ENCODE results near the gene AFAP1L1.

AFAP1L1 gene

GRCh38 chr5:149317281-149318048, 45.8 kb downstream of the AFAP1L1 start:
- H3K27ac ChIP-seq = no peak overlapping the region

GRCh38 chr5:149319174-149319573, 47.5 kb downstream of the AFAP1L1 start:
- no peak for TF ChIP-seq ZFX (IDR thresholded peaks at IDR 0.05; ENCODE audit: borderline replicate concordance)
- TF ChIP-seq, protein P1, sequence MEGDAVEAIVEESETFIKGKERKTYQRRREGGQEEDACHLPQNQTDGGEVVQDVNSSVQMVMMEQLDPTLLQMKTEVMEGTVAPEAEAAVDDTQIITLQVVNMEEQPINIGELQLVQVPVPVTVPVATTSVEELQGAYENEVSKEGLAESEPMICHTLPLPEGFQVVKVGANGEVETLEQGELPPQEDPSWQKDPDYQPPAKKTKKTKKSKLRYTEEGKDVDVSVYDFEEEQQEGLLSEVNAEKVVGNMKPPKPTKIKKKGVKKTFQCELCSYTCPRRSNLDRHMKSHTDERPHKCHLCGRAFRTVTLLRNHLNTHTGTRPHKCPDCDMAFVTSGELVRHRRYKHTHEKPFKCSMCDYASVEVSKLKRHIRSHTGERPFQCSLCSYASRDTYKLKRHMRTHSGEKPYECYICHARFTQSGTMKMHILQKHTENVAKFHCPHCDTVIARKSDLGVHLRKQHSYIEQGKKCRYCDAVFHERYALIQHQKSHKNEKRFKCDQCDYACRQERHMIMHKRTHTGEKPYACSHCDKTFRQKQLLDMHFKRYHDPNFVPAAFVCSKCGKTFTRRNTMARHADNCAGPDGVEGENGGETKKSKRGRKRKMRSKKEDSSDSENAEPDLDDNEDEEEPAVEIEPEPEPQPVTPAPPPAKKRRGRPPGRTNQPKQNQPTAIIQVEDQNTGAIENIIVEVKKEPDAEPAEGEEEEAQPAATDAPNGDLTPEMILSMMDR (IDR thresholded peaks at IDR 0.05) = no peak
- no peak overlapping the region for H3K27ac ChIP-seq

More at GRCh38 chr5:149317281-149318048, 45.8 kb downstream of the AFAP1L1 start:
- TF ChIP-seq, protein P1 (IDR thresholded peaks at IDR 0.05) = peak; percentile 81
- no peak for TF ChIP-seq ZFX (IDR thresholded peaks at IDR 0.05; ENCODE audit: borderline replicate concordance)

DNA sequence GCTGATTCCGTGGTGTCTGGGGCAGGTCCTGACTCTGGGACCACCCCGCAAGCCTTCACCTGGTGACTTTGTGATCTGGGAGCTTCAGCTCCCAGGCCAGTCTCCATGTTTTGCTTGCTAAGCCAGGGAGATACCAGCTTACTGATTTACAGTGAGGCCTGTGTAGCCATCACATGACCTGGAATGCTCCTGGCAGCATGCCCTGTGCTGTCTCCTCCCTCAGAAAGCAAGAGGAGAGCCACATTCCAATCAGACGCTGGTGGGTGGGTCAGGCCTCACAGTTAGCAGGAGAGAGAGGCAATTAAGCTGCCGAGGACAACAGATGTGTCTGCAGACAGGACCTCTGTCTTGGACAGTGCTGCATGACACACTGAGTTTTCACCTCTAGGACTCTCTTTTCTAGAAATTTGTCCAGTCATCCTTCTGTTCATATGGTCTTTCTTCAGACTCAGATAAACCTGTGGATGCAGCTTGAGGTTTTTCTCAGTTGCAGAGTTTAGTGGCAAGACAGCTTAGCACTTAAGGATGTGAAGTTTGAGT, 49.2 kb downstream of the AFAP1L1 start:
- peak overlapping the region; percentile 72 for H3K27ac ChIP-seq

GRCh38 chr5:149322518-149322917, 50.9 kb downstream of the AFAP1L1 start:
- no peak overlapping the region for H3K27ac ChIP-seq
- TF ChIP-seq ZFX (IDR thresholded peaks at IDR 0.05; ENCODE audit: borderline replicate concordance) = no peak
- TF ChIP-seq, protein P1 (IDR thresholded peaks at IDR 0.05) = no peak

More for the DNA sequence above, 49.2 kb downstream of the AFAP1L1 start:
- TF ChIP-seq, protein P1 (IDR thresholded peaks at IDR 0.05) = no peak
- TF ChIP-seq ZFX (IDR thresholded peaks at IDR 0.05; ENCODE audit: borderline replicate concordance) = no peak

DNA sequence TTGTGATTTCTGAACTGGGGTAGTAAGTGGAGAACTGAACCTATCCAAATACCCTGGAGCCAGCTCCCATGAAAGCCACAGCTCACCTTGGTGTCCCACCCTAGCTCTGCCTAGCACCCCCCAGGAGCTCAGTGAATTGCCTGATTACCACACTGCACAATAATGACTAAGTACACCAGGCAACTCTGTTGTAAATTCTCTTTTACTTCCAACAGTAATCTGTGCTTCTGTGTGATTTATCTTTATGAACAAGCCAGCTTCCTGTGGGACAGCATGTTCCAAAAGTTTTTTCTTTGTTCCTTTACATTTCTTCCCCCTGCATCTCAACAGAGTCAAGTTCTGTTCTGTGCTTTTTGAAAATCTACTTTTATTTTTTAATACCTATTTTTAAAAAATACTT, 51.6 kb downstream of the AFAP1L1 start:
- no peak for TF ChIP-seq ZFX (IDR thresholded peaks at IDR 0.05; ENCODE audit: borderline replicate concordance)
- TF ChIP-seq, protein P1 (IDR thresholded peaks at IDR 0.05) = no peak
- no peak overlapping the region for H3K27ac ChIP-seq

- TF ChIP-seq, protein P1 (IDR thresholded peaks at IDR 0.05) = no peak
- TF ChIP-seq ZFX (IDR thresholded peaks at IDR 0.05; ENCODE audit: borderline replicate concordance) = no peak
Measured at GRCh38 chr5:149323621-149324205, 52.1 kb downstream of the AFAP1L1 start.

GRCh38 chr5:149324641-149325040, 53.0 kb downstream of the AFAP1L1 start:
- H3K27ac ChIP-seq = no peak overlapping the region
- TF ChIP-seq, protein P1 (IDR thresholded peaks at IDR 0.05) = no peak
- TF ChIP-seq ZFX (IDR thresholded peaks at IDR 0.05; ENCODE audit: borderline replicate concordance) = no peak

More at GRCh38 chr5:149323621-149324205, 52.1 kb downstream of the AFAP1L1 start:
- no peak overlapping the region for H3K27ac ChIP-seq
